IPS DF 4.7 (cell line): ENCODE results near the gene RESF1.
"Not testable (repeated sequence)": the region's sequence is repeated elsewhere in the genome, so short reads cannot be mapped to it uniquely, and the experiment has no call there.

ENCODE experiments used
- DNase-seq: peaks from one replicate; pipeline ENCODE4 v3.0.0-alpha.2; 2013; ENCODE audit warnings: low spot score; ENCODE audit errors: extremely low read depth

Gene RESF1, protein sequence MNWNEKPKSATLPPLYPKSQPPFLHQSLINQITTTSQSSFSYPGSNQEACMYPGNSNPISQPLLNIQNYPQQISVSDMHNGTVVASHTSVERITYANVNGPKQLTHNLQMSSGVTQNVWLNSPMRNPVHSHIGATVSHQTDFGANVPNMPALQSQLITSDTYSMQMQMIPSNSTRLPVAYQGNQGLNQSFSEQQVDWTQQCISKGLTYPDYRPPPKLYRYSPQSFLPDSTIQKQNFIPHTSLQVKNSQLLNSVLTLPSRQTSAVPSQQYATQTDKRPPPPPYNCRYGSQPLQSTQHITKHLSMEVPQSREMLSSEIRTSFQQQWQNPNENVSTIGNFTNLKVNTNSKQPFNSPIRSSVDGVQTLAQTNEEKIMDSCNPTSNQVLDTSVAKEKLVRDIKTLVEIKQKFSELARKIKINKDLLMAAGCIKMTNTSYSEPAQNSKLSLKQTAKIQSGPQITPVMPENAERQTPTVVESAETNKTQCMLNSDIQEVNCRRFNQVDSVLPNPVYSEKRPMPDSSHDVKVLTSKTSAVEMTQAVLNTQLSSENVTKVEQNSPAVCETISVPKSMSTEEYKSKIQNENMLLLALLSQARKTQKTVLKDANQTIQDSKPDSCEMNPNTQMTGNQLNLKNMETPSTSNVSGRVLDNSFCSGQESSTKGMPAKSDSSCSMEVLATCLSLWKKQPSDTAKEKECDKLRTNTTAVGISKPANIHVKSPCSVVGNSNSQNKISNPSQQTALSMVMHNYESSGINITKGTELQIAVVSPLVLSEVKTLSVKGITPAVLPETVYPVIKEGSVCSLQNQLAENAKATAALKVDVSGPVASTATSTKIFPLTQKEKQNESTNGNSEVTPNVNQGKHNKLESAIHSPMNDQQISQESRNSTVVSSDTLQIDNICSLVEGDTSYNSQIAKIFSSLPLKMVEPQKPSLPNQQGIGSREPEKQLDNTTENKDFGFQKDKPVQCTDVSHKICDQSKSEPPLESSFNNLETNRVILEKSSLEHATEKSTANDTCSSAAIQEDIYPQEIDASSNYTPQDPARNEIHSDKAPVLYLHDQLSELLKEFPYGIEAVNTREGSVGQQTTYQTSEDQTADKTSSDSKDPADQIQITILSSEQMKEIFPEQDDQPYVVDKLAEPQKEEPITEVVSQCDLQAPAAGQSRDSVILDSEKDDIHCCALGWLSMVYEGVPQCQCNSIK (N-terminal part only)

GRCh38 chr12:31959161-31959700, at the start of gene RESF1:
Gene RESF1 (plus strand): TSS chr12:31959415. CDS start chr12:31980956, 21,541 bp downstream.
- peak; percentile 83 for DNase-seq

- DNase-seq, result no peak
Observed at GRCh38 chr12:31914927-31915326, 44.3 kb upstream of the RESF1 start.

GRCh38 chr12:31915446-31915845, 43.8 kb upstream of the RESF1 start:
- DNase-seq, result no peak

DNA sequence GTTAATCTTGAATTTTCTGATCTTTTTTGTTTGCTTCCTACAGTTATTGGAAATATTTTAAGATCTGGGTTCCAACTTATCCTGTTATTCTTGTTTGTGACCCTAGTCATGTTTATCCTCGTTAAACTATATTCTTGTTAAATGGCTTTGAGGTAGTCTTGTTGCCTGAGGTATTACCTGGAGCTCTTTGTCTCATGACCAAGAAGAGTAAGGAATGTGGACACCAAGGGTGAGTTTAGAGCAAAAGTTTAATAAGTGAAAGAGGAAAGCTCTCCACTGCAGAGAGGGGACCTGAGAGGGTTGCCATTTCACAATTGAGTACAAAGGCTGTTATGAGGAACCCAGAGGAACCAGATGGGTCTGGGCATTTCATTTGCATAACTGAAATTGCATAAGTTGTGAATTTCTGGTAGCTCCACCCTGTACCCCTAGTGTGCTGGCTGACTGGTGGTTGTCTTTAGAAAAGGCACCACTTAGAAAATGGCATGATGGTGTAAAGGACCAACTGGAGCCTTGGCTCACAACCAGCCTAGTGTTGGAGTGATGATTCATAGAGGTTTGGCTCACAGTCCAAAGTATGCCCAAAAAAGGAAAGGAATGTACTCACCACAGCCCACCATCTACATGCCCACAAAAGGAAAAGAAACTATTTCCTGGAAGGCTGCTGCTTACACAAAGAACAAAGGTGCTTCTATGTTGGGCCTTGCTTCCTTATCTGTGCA, 36.7 kb upstream of the RESF1 start:
- no peak for DNase-seq

- no peak for DNase-seq
Observed at GRCh38 chr12:31923063-31923412, 36.2 kb upstream of the RESF1 start.

DNA sequence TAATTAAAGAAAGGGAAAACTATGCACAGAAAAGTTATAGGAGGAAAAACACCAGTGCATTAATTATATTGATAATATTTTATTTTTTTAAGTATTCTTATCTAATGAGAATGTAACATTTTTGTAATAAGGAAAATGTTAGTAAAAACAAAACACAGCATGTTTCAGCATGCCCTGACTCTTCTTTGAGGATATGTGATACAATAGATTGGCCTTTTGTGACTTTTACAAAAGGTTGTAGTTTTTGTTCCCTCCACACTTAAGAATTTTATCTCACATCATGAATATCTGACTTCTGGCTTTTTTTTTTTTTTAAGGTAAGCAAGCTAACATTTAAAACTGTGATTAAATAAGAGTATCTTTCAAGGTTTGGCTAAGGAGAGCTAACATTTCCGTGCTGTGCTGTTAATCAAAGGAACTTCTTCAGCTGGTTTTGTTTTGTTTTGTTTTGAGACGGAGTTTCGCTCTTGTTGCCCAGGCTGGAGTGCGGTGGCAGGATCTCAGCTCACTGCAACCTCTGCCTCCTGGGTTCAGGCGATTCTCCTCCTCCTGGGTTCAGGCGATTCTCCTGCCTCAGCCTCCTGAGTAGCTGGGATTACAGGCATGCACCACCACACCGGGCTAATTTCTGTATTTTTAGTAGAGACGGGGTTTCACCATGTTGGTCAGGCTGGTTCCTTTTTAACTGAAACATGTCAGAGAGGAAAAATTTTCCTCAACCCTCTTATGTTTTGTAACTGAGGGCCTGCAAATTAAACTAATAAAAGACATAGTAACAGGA, 30.8 kb upstream of the RESF1 start:
- DNase-seq, result no peak

- DNase-seq, result no peak
Observed at GRCh38 chr12:31929027-31929526, 30.1 kb upstream of the RESF1 start.

DNA sequence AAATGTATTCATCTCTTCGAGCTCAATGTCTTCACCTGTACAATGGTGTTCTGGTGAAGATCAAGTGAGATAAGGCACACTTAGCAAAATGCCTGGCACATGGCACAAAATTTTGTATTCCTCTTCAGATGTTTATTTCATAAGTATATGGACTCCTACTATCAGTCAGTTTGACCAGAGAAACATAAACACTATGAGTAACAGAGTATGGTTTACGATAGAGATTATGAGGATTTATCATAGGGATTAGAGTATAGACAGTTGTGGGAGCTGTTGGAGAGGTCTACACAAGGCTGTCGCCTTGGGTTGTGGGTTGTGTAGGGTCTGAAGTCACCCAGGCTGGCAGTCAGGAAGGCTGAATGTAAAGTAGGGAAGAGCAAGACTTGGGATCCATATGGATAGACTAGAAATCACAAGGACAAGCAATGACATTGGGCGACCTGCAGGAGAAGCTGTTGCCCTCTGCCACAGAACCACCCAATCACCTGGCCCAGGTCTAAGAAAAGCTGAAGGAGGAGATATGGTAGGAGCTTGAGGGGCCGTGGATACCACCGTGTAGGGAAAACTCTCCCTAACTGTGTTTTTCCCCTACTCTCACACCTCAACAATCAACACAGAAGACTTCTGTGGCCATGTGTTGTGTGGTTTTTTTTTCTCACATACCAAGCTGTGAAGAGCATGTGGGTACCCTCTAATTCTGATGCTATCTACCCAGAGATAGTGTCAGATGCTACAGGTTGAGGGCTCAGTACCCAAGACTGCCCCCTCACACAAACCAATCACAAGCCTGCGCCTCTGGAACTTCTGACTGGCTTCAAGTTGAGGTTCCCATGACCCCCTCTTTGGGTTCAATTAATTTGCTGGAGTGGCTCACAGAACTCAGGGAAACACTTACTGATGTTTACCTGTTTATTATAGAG, 27.2 kb upstream of the RESF1 start:
- peak; percentile 16 for DNase-seq

GRCh38 chr12:31944299-31944698, 14.9 kb upstream of the RESF1 start:
- DNase-seq, result no peak

GRCh38 chr12:31947971-31948370, 11.2 kb upstream of the RESF1 start:
- DNase-seq, result no peak

DNA sequence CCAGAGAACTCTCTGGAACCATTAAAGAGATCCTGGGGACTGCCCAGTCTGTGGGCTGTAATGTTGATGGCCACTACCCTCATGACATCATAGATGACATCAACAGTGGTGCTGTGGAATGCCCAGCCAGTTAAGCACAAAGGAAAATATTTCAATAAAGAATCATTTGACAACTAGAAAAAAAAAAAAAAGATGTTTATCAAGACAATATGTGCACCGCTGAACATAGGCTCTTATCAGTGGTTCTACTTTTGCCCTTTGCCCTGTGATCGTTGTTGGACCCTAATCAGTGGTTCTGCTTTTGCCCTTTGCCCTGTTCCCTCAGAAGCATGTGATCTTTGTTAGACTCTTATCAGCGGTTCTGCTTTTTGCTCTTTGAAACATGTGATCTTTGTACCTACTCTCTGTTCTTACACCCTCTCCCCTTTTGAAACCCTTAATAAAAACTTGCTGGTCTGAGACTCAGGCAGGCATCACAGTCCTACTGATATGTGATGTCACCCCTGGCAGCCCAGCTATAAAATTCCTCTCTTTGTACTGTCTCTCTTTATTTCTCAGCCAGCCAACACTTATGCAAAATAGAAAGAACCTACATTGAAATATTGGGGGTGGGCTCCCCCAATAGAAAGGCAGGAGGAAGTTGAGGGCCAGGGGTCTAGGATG, 10.4 kb upstream of the RESF1 start:
- DNase-seq, result not testable (repeated sequence)

GRCh38 chr12:31950088-31950487, 9.1 kb upstream of the RESF1 start:
- DNase-seq, result no peak

DNA sequence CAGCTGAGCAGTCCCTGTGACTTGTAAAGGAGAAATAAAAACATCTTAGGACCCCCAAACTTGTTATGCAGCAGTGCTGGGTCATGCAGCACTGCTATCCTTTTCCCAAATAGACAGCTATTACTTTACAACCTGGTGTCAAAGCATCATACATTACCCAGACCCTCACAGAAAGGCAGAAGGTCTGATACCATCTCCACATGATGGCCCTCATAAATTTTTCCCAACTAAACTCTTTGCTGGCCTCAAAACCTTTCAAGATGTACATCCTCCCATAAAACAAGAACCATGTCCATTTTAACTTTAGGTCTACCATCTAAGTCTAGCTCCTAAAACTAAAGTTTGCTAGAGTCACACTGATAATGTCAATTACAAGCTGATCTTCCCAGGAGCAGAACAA, 8.7 kb upstream of the RESF1 start:
- no peak for DNase-seq

GRCh38 chr12:31951008-31951407, 8.2 kb upstream of the RESF1 start:
- DNase-seq, result no peak

DNA sequence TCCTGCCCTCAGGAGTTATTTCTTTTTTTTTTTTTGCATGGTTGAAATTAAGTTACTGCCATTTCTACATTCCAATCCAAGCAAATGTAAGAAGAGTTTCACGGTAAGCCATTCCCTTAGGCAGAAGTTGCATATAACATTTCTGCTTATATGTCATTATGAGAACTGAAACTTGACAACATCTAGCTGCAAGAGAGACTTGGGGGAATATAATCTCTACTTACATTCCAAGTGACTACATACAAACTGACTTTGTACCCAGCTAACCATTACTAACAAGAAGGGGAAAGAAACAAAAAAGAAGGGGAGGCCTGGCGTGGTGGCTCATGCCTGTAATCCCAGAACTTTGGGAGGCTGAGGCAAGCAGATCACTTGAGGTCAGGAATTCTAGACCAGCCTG, 7.3 kb upstream of the RESF1 start:
- no peak for DNase-seq

DNA sequence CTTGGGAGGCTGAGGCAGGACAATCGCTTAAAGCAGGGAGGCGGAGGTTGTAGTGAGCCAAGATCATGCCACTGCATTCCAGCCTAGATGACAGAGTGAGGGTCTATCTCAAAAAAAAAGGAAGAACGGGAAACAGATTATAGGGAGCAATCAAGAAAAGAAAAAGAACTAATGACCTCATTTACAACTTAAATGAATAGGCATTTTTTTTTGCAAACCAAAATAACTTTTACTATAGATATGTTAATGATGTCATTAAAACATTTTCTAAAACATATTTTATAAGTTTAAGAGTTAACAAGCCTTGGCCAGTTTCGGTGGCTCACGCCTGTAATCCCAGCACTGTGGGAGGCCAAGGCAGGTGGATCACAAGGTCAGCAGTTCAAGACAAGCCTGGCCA, 6.8 kb upstream of the RESF1 start:
- no peak for DNase-seq

GRCh38 chr12:31954925-31955858, 4.0 kb upstream of the RESF1 start:
- DNase-seq, result no peak
